K562 (cell line): ENCODE measurements around the gene FBXO44. TPM values are rescaled to one million over a fixed set of nuclear protein-coding genes. Genes with fewer than 3 reads are reported as not detected.

Source experiments
- CHD4 ChIP-seq: fragments of 200-600 bp; sonication (generic); IDR thresholded peaks from 3 replicates; pipeline ENCODE4 v1.6.1; 2012; ENCODE audit warnings: low read depth, mild to moderate bottlenecking, mixed read lengths, low read length, inconsistent platforms; ENCODE audit not compliant: insufficient read depth, insufficient replicate concordance, poor library complexity, severe bottlenecking
- FOXA1 ChIP-seq: fragments of 450-650 bp; IDR thresholded peaks from 2 replicates; pipeline ENCODE4 v1.6.1; 2016; ENCODE audit warnings: mild to moderate bottlenecking, borderline replicate concordance
- HMGXB4 ChIP-seq: sonication (generic); formaldehyde crosslinking; IDR thresholded peaks from 2 replicates; pipeline ENCODE4 v1.8.1; 2023; ENCODE audit warnings: mild to moderate bottlenecking, missing genetic modification reagents
- KDM2B ChIP-seq: fragments of 250-450 bp; sonication (Bioruptor Pico); IDR thresholded peaks from 2 replicates; pipeline ENCODE4 v1.8.0; 2021; ENCODE audit warnings: mild to moderate bottlenecking, moderate library complexity
- PHF20 ChIP-seq: fragments of 450-650 bp; IDR thresholded peaks from 2 replicates; pipeline ENCODE4 v1.6.1; 2018; ENCODE audit not compliant: partially characterized antibody
- PRMT5 ChIP-seq: sonication (generic); formaldehyde crosslinking; IDR thresholded peaks from 2 replicates; pipeline ENCODE4 v1.5.0; 2020; ENCODE audit warnings: missing genetic modification reagents
- RBM14 ChIP-seq: fragments of 200-400 bp; formaldehyde crosslinking; IDR thresholded peaks from 2 replicates; pipeline ENCODE4 v1.6.1; 2018; ENCODE audit warnings: low read depth, mild to moderate bottlenecking, low read length, moderate library complexity, borderline replicate concordance; ENCODE audit not compliant: insufficient read depth
- SAP30 ChIP-seq: fragments of 200-600 bp; sonication (generic); IDR thresholded peaks from 2 replicates; pipeline ENCODE4 v1.6.1; 2012; ENCODE audit warnings: borderline replicate concordance, low read depth, mild to moderate bottlenecking, moderate library complexity, low read length, control low read depth, inconsistent platforms; ENCODE audit not compliant: insufficient read depth, poor library complexity, severe bottlenecking
- SRSF3 ChIP-seq: fragments of 200-400 bp; formaldehyde crosslinking; IDR thresholded peaks from 2 replicates; pipeline ENCODE4 v1.6.1; 2016; ENCODE audit warnings: mild to moderate bottlenecking, low read length, moderate library complexity; ENCODE audit not compliant: insufficient read depth
- YY1 ChIP-seq, 3 experiments: IDR thresholded peaks; 2 replicates each; pipeline ENCODE4 v1.6.1; 2011; ENCODE audit warnings: low read length in 2 of 3, mild to moderate bottlenecking in 2 of 3, moderate library complexity in 2 of 3, borderline replicate concordance in 1 of 3, control low read depth in 1 of 3, low read depth in 1 of 3; ENCODE audit not compliant: insufficient read depth in 3 of 3, insufficient replicate concordance in 2 of 3, control insufficient read depth in 1 of 3, insufficient read length in 1 of 3; ENCODE audit errors: extremely low read depth in 1 of 3
- ZC3H4 ChIP-seq: sonication (generic); formaldehyde crosslinking; IDR thresholded peaks from 2 replicates; pipeline ENCODE4 v1.9.0; 2021; ENCODE audit warnings: missing genetic modification reagents, borderline replicate concordance
- ZKSCAN1 ChIP-seq: fragments of 150-350 bp; IDR thresholded peaks from 2 replicates; pipeline ENCODE4 v1.6.1; 2016; ENCODE audit warnings: low read depth, low read length
- ZNF184 ChIP-seq: sonication (generic); formaldehyde crosslinking; IDR thresholded peaks from 2 replicates; pipeline ENCODE4 v1.5.0; 2020; ENCODE audit warnings: missing genetic modification reagents
- ZNF23 ChIP-seq: fragments of 250-450 bp; sonication (Bioruptor Pico); IDR thresholded peaks from 2 replicates; pipeline ENCODE4 v1.4.0; 2020; ENCODE audit warnings: mild to moderate bottlenecking
- ZNF282 ChIP-seq: sonication (generic); formaldehyde crosslinking; IDR thresholded peaks from 2 replicates; pipeline ENCODE4 v1.8.1; 2023; ENCODE audit warnings: missing genetic modification reagents
- polyA plus RNA-seq, 8 experiments: library from polyadenylated mRNA; depleted of rRNA in 4 of 8; stranded (reverse) in 5 of 8; unstranded in 3 of 8; fragments of >200 nt; fragmentation: Nextera tagmentation in 2 of 8; fragmentation: Illumina TruSeq in 1 of 8; extraction: Ambion mirVana in 2 of 8; extraction: Trizol in 1 of 8; gene quantifications; 2 replicates each; pipeline versions ENCODE4 v1.2.1 to v1.2.3, GENCODE V29; 2011 to 2014; ENCODE audit warnings: inconsistent platforms in 1 of 8, missing spikeins in 1 of 8
- total RNA-seq, 7 experiments: library from RNA; depleted of rRNA in 6 of 7; stranded (reverse); fragments of >200 nt in 6 of 7; fragmentation: Illumina TruSeq in 2 of 7; extraction: Trizol in 2 of 7; gene quantifications; 2 replicates each; pipeline versions ENCODE4 v1.2.1 to v1.2.3, GENCODE V29; 2011 to 2021; ENCODE audit warnings: low replicate concordance in 1 of 7
- TF ChIP-seq, protein P1 (sequence below): fragments of 450-650 bp; IDR thresholded peaks from 2 replicates; pipeline ENCODE4 v1.6.1; 2016; ENCODE audit warnings: low read depth, mild to moderate bottlenecking, moderate library complexity
- TF ChIP-seq, protein P2 (sequence below), 2 experiments: fragments of 450-650 bp; conservative IDR thresholded peaks; 2 replicates each; pipeline ENCODE4 v1.6.1; 2017; ENCODE audit warnings: mild to moderate bottlenecking in 2 of 2, moderate library complexity in 2 of 2

FBXO44 gene
- total and polyA plus RNA-seq, 9 of the 15 experiments (the other 6 are each of a cell fraction or from before 2014, with no cell fraction given): 0.69 to 20.9 (median 6.7) TPM

GRCh38 chr1:11649624-11650330 lies 4.9 kb upstream of the FBXO44 start (continued):
- TF ChIP-seq SRSF3 (no peak), ZNF23 (CRISPR knock-in tag) (no peak), ZNF282 (CRISPR knock-in tag) (0 out of 2 replicates have a peak, but pooled peaks have one; percentile 4), RBM14 (no peak), SAP30 (peak; percentile 57), CHD4 (no peak), ZNF184 (CRISPR knock-in tag) (no peak), ZKSCAN1 (no peak), KDM2B (CRISPR knock-in tag) (no peak), ZC3H4 (0 out of 2 replicates have a peak, but pooled peaks have one; percentile 46), HMGXB4 (0 out of 2 replicates have a peak, but pooled peaks have one; percentile 42), PRMT5 (CRISPR knock-in tag) (no peak), FOXA1 (no peak), PHF20 (no peak), YY1 (IDR thresholded peaks at IDR 0.05; ENCODE audit: borderline replicate concordance in 1 of 3, control insufficient read depth in 1 of 3, extremely low read depth in 1 of 3, insufficient read depth in 3 of 3, insufficient read length in 1 of 3, insufficient replicate concordance in 2 of 3, low read depth in 1 of 3, low read length in 2 of 3) (no peak)
- TF ChIP-seq, protein P1, sequence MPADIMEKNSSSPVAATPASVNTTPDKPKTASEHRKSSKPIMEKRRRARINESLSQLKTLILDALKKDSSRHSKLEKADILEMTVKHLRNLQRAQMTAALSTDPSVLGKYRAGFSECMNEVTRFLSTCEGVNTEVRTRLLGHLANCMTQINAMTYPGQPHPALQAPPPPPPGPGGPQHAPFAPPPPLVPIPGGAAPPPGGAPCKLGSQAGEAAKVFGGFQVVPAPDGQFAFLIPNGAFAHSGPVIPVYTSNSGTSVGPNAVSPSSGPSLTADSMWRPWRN: no peak
- TF ChIP-seq, protein P2, sequence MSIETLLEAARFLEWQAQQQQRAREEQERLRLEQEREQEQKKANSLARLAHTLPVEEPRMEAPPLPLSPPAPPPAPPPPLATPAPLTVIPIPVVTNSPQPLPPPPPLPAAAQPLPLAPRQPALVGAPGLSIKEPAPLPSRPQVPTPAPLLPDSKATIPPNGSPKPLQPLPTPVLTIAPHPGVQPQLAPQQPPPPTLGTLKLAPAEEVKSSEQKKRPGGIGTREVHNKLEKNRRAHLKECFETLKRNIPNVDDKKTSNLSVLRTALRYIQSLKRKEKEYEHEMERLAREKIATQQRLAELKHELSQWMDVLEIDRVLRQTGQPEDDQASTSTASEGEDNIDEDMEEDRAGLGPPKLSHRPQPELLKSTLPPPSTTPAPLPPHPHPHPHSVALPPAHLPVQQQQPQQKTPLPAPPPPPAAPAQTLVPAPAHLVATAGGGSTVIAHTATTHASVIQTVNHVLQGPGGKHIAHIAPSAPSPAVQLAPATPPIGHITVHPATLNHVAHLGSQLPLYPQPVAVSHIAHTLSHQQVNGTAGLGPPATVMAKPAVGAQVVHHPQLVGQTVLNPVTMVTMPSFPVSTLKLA (conservative IDR thresholded peaks at IDR 0.05): peak in 1 of 2 experiments; percentile 50; a peak in 1 of 4 replicates
